ENCODE data around the gene COL4A5.
"Not testable (repeated sequence)": the region's sequence is repeated elsewhere in the genome, so short reads cannot be mapped to it uniquely, and the experiment has no call there.

GRCh38 chrX:108390976-108391717, 48.5 kb upstream of the COL4A5 start:
- not testable (repeated sequence) for TF ChIP-seq CTCF, POLR2A (IDR thresholded peaks at IDR 0.05)
